GM12801 (cell line): Measurements from ENCODE around the gene KCNE4.

ENCODE experiments used
- CTCF ChIP-seq: IDR thresholded peaks from one replicate; pipeline ENCODE4 v1.5.1; 2011; ENCODE audit warnings: control low read depth; ENCODE audit not compliant: insufficient read length; ENCODE audit errors: extremely low read depth

The KCNE4 gene

GRCh38 chr2:223047260-223047761, 4.7 kb upstream of the KCNE4 start:
- TF ChIP-seq CTCF: no peak

- TF ChIP-seq CTCF: no peak
These were observed 3.5 kb upstream of the KCNE4 start for GRCh38 chr2:223048519-223048918.

DNA sequence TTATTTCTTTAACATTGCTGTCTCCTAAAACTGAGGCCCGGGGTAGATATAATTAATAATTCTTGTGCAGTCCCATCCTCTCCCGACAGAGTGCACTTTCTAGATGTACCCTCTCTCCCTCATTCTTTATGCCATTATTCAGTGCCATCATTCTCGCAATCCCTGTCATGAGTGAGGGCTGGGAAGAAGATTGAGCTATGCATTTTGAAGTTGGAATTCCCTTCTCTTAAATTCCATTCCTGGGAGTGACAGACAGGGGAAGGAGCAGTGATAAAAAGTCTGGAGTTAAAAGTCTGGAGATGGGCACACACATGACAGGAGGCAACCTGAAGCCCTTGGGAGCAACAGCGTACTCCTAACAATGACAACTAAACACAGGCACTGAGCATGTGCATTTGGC, 2.6 kb upstream of the KCNE4 start:
- no peak for TF ChIP-seq CTCF

GRCh38 chr2:223050188-223050587, 1.8 kb upstream of the KCNE4 start:
- no peak for TF ChIP-seq CTCF

GRCh38 chr2:223050900-223051504, 988 bp upstream of the KCNE4 start:
- TF ChIP-seq CTCF: no peak

DNA sequence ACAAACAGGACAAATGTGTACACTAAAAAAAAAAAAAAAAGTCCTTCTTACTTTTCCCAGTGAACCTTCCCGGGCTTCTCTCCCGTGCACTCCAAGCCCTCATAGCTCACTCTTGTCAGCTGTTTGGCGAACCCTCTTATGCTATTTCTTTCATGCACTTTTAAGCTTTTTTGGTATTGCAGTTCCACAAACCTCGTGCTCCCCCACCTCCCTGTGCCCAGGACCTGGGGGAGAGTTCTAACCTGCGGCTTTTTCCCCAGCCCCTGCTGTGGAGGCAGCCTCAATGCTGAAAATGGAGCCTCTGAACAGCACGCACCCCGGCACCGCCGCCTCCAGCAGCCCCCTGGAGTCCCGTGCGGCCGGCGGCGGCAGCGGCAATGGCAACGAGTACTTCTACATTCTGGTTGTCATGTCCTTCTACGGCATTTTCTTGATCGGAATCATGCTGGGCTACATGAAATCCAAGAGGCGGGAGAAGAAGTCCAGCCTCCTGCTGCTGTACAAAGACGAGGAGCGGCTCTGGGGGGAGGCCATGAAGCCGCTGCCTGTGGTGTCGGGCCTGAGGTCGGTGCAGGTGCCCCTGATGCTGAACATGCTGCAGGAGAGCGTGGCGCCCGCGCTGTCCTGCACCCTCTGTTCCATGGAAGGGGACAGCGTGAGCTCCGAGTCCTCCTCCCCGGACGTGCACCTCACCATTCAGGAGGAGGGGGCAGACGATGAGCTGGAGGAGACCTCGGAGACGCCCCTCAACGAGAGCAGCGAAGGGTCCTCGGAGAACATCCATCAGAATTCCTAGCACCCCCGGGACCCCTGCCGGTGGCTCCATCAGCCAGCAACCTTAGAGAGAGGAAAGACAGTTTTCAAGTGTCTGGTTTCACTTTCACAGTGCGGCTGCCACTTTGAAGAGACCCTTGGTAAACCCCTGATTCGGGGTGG, 826 bp downstream of the KCNE4 start:
- TF ChIP-seq CTCF: no peak

DNA sequence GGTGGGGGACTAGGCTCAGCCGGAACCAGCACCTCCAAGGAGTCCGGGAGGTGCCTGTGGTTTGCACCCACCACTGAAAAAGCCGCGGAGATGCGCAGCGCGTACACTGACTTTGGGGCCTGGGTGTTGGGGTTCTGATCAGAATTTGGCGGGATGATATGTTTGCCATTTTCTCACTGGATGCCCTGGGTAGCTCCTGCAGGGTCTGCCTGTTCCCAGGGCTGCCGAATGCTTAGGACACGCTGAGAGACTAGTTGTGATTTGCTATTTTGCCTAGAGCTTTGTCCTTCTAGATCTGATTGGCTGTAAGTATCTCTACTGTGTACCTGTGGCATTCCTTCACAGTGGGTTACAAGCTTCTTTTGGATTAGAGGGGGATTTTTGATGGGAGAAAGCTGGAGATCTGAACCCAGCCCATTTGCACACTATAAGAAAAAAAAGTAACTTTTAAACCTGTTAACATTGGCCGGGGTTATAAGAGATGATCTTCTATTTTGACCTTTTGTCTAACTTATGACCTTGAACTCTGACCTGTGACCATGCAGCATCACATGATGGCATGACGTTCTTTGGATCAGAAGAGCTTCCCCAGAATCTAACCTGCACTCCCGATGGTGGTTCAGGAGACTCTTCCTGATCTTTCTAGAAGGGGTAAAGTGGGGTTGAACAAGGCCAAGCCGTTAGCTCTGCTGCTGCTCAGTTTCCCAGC, 1.6 kb downstream of the KCNE4 start:
- TF ChIP-seq CTCF: no peak
